Measurements from ENCODE around the gene CDR2. TPM values are rescaled to one million over a fixed set of nuclear protein-coding genes. Genes with fewer than 3 reads are reported as not detected.

Gene CDR2
- total RNA-seq, 1 donor from 2014 or later, result 33.9 TPM

GRCh38 chr16:22388101-22388644 is 13.8 kb upstream of the CDR2 start:
- Histone ChIP-seq H3K27ac (peak overlapping the region; percentile 74), H3K36me3 (no peaks in the 10 kb centered on the region), H3K9me3 (no peaks in the 10 kb centered on the region), H3K4me3 (no peak overlapping the region), H3K27me3 (no peaks in the 10 kb centered on the region), H3K4me1 (no peaks in the 10 kb centered on the region)
- no peak for TF ChIP-seq POLR2AphosphoS5 (IDR thresholded peaks at IDR 0.05; ENCODE audit: insufficient read depth in 1 of 2, low read depth in 1 of 2)
- TF ChIP-seq POLR2A (IDR thresholded peaks at IDR 0.05), result no peak
- no peak for TF ChIP-seq CTCF (IDR thresholded peaks at IDR 0.05)
- DNase-seq (ENCODE audit: extremely low spot score in 2 of 2), result no peak
- intact Hi-C loops (cut with DNase I), result no loop called here

GRCh38 chr16:22386976-22387375 is 12.6 kb upstream of the CDR2 start:
- H3K36me3 ChIP-seq, result no peaks in the 10 kb centered on the region
- intact Hi-C loops (cut with DNase I), result no loop called here
- peak overlapping the region; percentile 74 for H3K27ac ChIP-seq
- no peak for TF ChIP-seq CTCF (IDR thresholded peaks at IDR 0.05)
- TF ChIP-seq POLR2AphosphoS5 (IDR thresholded peaks at IDR 0.05; ENCODE audit: insufficient read depth in 1 of 2, low read depth in 1 of 2), result peak; percentile 33 to 82
- DNase-seq (ENCODE audit: extremely low spot score in 2 of 2), result no peak
- no peaks in the 10 kb centered on the region for H3K9me3 ChIP-seq
- no peaks in the 10 kb centered on the region for H3K4me1 ChIP-seq
- no peak overlapping the region for H3K4me3 ChIP-seq
- no peaks in the 10 kb centered on the region for H3K27me3 ChIP-seq

- no peaks in the 10 kb centered on the region for H3K9me3 ChIP-seq
- H3K4me3 ChIP-seq, result no peak overlapping the region
- intact Hi-C loops (cut with DNase I), result no loop called here
- no peak overlapping the region for H3K27ac ChIP-seq
- no peaks in the 10 kb centered on the region for H3K27me3 ChIP-seq
- H3K4me1 ChIP-seq, result no peaks in the 10 kb centered on the region
- H3K36me3 ChIP-seq, result no peaks in the 10 kb centered on the region
- no peak for DNase-seq (ENCODE audit: extremely low spot score in 2 of 2)
- TF ChIP-seq POLR2AphosphoS5 (IDR thresholded peaks at IDR 0.05; ENCODE audit: insufficient read depth in 1 of 2, low read depth in 1 of 2) (no peak), CTCF (IDR thresholded peaks at IDR 0.05) (no peak), POLR2A (IDR thresholded peaks at IDR 0.05) (no peak)
Measured at GRCh38 chr16:22385196-22385595, 10.8 kb upstream of the CDR2 start.

- intact Hi-C loops (cut with DNase I), result no loop called here
Measured at GRCh38 chr16:22383827-22384226, 9.4 kb upstream of the CDR2 start.

More at GRCh38 chr16:22383827-22384226, 9.4 kb upstream of the CDR2 start:
- no peak for DNase-seq (ENCODE audit: extremely low spot score in 2 of 2)
- Histone ChIP-seq H3K9me3 (no peaks in the 10 kb centered on the region), H3K27ac (peak overlapping the region; percentile 10), H3K27me3 (no peaks in the 10 kb centered on the region), H3K4me3 (no peak overlapping the region), H3K36me3 (no peaks in the 10 kb centered on the region), H3K4me1 (no peaks in the 10 kb centered on the region)
- TF ChIP-seq POLR2AphosphoS5 (IDR thresholded peaks at IDR 0.05; ENCODE audit: insufficient read depth in 1 of 2, low read depth in 1 of 2) (no peak), CTCF (IDR thresholded peaks at IDR 0.05) (no peak), POLR2A (IDR thresholded peaks at IDR 0.05) (no peak)
